ENCODE measurements around the gene SLC25A23.

The SLC25A23 gene

GRCh38 chr19:6396305-6396704, 63.3 kb downstream of the SLC25A23 start:
- DNase-seq, result no peak

GRCh38 chr19:6394831-6395230, 64.8 kb downstream of the SLC25A23 start:
- DNase-seq, result no peak

- DNase-seq, result no peak
These were observed 65.6 kb downstream of the SLC25A23 start for GRCh38 chr19:6393983-6394412.

GRCh38 chr19:6393074-6393982, 66.3 kb downstream of the SLC25A23 start, which contains the start of gene GTF2F1:
GTF2F1 (minus strand) TSS chr19:6393164; CDS start chr19:6392995, 169 bp downstream.
- peak; percentile 78 for DNase-seq

- no peak for DNase-seq
These were observed 67.1 kb downstream of the SLC25A23 start for GRCh38 chr19:6392221-6393073.
